ENCODE measurements around the gene SREBF2. TPM values are rescaled to one million over a fixed set of nuclear protein-coding genes. Genes with fewer than 3 reads are reported as not detected.

Gene SREBF2
- 38.7 and 40.0 TPM in 2 replicates for total RNA-seq (2014; rRNA removed)
- Bru-seq, nascent RNA, result percentile 81 among the genes with signal in this experiment
- percentile 82 among the genes with signal in this experiment for BruChase-seq, experiment 1, labeled RNA remaining after a 6-hour chase
- percentile 85 among the genes with signal in this experiment for BruChase-seq, experiment 2, labeled RNA remaining after a 2-hour chase
- long read RNA-seq, full-length matches to known transcripts, result 47 of 158 reads
- long read RNA-seq, partial matches to known transcripts, result 90 of 158 reads
- long read RNA-seq, other reads (novel, unspliced or antisense), result 21 of 158 reads

DNA sequence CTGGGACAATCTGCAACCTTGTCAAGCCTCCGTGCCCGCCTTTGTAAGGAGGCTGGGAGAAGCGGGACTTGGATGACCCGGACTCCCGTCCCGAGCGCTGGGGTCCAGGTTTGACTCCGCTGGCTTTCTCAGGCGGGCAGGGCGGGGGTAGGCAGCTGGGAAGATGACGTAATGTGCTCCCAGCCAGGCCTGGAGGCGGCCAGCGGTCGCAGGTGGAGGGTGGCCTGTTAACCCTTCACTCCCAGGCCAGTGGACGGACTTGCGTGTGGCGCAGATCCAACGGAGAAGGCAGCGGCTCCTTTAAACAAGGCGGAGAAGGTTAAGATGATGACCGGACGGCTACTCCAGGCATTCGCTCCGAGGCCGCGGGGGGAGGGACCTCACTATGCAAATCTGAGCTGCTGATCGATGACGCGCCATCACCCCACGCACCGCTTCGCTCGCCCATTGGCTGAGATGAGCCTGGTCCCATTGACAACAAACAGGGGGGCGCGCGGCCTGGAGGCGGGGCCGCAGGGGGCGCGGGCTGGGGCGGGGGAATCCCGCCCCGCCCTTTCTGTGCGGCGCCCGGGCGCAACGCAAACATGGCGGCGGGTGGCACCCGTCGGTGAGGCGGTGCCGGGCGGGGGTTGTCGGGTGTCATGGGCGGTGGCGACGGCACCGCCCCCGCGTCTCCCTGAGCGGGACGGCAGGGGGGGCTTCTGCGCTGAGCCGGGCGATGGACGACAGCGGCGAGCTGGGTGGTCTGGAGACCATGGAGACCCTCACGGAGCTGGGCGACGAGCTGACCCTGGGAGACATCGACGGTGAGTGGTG, at the start of gene SREBF2:
Gene SREBF2 (plus strand): TSS at position 553 of the 816 bp plus-strand sequence. CDS start 166 bp downstream, at position 719.
- CTCF ChIA-PET, result interaction anchor here (0.6 to 1.0 kb wide), 3 partner anchors 11 to 536 kb away, joined by 3 read pairs; no protein-coding TSS in a partner anchor
- peak within 1 kb of the TSS; percentile 95 for H3K9ac ChIP-seq (ENCODE audit: low read length)
- TF ChIP-seq, protein P1, sequence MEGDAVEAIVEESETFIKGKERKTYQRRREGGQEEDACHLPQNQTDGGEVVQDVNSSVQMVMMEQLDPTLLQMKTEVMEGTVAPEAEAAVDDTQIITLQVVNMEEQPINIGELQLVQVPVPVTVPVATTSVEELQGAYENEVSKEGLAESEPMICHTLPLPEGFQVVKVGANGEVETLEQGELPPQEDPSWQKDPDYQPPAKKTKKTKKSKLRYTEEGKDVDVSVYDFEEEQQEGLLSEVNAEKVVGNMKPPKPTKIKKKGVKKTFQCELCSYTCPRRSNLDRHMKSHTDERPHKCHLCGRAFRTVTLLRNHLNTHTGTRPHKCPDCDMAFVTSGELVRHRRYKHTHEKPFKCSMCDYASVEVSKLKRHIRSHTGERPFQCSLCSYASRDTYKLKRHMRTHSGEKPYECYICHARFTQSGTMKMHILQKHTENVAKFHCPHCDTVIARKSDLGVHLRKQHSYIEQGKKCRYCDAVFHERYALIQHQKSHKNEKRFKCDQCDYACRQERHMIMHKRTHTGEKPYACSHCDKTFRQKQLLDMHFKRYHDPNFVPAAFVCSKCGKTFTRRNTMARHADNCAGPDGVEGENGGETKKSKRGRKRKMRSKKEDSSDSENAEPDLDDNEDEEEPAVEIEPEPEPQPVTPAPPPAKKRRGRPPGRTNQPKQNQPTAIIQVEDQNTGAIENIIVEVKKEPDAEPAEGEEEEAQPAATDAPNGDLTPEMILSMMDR (conservative IDR thresholded peaks at IDR 0.05; ENCODE audit: low read depth, low read length), result no peak
- no peak for TF ChIP-seq EZH2 (IDR thresholded peaks at IDR 0.05; ENCODE audit: low read length, unreplicated experiment)
- no peak for TF ChIP-seq EZH2phosphoT487 (IDR thresholded peaks at IDR 0.05; ENCODE audit: borderline replicate concordance, low read length)
- peaks cover 42% of the 10 kb centered on the region for H3K79me2 ChIP-seq (ENCODE audit: low read length)
- H2AFZ ChIP-seq (ENCODE audit: low read length), result peak within 1 kb of the TSS; percentile 64
- H4K20me1 ChIP-seq (ENCODE audit: low read length), result 0 out of 2 replicates have a peak, but pooled peaks cover 11% of the 10 kb centered on the region
- peak within 1 kb of the TSS; percentile 95 for H3K4me3 ChIP-seq (ENCODE audit: low read length)
- POLR2A ChIA-PET (ENCODE audit: unreplicated experiment), result interaction anchor here (0.5 to 0.9 kb wide), 6 partner anchors 9 to 1980 kb away, joined by 3 to 15 read pairs (median 4); no protein-coding TSS in a partner anchor
- ATAC-seq (peak; percentile 91), DNase-seq (peak; percentile 97)
- intact Hi-C loops (cut with micrococcal nuclease), result no loop called here
- BruUV-seq (replicated peaks), result no TSS peak
- peak within 1 kb of the TSS; percentile 90 for H3K4me2 ChIP-seq (ENCODE audit: low read length)
- H3K27me3 ChIP-seq (ENCODE audit: low read length), result no peaks in the 10 kb centered on the region
- no peaks in the 10 kb centered on the region for H3K9me3 ChIP-seq (ENCODE audit: low read length)
- H3K36me3 ChIP-seq (ENCODE audit: low read depth, low read length), result peaks cover 14% of the 10 kb centered on the region
- H3K9me2 ChIP-seq (replicated peaks; ENCODE audit: low read length), result no peaks in the 10 kb centered on the region
- no peaks in the 10 kb centered on the region for H3F3A ChIP-seq (ENCODE audit: low read length, unreplicated experiment)
- H3K27ac ChIP-seq (ENCODE audit: low read length), result peak within 1 kb of the TSS; percentile 94
- peaks cover 13% of the 10 kb centered on the region for H3K4me1 ChIP-seq (ENCODE audit: insufficient read depth, low read length)

DNA sequence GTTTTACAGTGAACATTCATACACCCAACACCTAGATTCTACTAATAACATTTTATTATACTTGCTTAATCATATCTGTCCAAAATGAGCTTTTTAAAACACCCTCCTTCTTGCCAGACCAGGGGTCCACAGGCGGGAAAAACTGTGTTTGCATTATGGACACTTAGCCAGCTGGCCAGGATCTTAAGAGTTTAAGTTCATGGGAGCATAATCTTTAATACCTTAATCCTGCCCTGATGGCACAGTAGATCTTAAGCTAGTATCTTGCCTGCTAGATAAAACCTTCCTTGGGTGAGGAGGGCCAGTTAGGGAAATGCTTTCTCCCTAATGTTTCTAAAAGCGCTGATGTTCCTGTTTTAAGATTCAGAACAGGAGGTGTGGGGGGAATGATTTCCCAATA, 45.6 kb upstream of the SREBF2 start:
- H3K9me2 ChIP-seq (replicated peaks; ENCODE audit: low read length), result no peaks in the 10 kb centered on the region
- no peaks in the 10 kb centered on the region for H4K20me1 ChIP-seq (ENCODE audit: low read length)
- DNase-seq (no peak), ATAC-seq (no peak)
- H2AFZ ChIP-seq (ENCODE audit: low read length), result no peak overlapping the region
- H3K4me3 ChIP-seq (ENCODE audit: low read length), result no peak overlapping the region
- H3K79me2 ChIP-seq (ENCODE audit: low read length), result no peaks in the 10 kb centered on the region
- no peak overlapping the region for H3K9ac ChIP-seq (ENCODE audit: low read length)
- no TSS peak for BruUV-seq (replicated peaks)
- intact Hi-C loops (cut with micrococcal nuclease), result no loop called here
- POLR2A ChIA-PET (ENCODE audit: unreplicated experiment), result no interaction called here
- no peak overlapping the region for H3K27ac ChIP-seq (ENCODE audit: low read length)
- H3K4me1 ChIP-seq (ENCODE audit: insufficient read depth, low read length), result peaks cover 4% of the 10 kb centered on the region; the same call in 1 of the 2 replicates
- CTCF ChIA-PET, result interaction anchor here (1.4 kb wide), 1 partner anchor 41 kb away, joined by 3 read pairs; no protein-coding TSS in a partner anchor
- no peaks in the 10 kb centered on the region for H3F3A ChIP-seq (ENCODE audit: low read length, unreplicated experiment)
- no peak for TF ChIP-seq EZH2 (IDR thresholded peaks at IDR 0.05; ENCODE audit: low read length, unreplicated experiment)
- TF ChIP-seq, protein P1 (conservative IDR thresholded peaks at IDR 0.05; ENCODE audit: low read depth, low read length), result no peak
- no peak for TF ChIP-seq EZH2phosphoT487 (IDR thresholded peaks at IDR 0.05; ENCODE audit: borderline replicate concordance, low read length)
- H3K36me3 ChIP-seq (ENCODE audit: low read depth, low read length), result no peaks in the 10 kb centered on the region
- no peaks in the 10 kb centered on the region for H3K9me3 ChIP-seq (ENCODE audit: low read length)
- no peak overlapping the region for H3K4me2 ChIP-seq (ENCODE audit: low read length)
- H3K27me3 ChIP-seq (ENCODE audit: low read length), result no peaks in the 10 kb centered on the region

Measured in PC-3 (cell line).